ENCODE data around the gene PPP1R37. TPM values are rescaled to one million over a fixed set of nuclear protein-coding genes. Genes with fewer than 3 reads are reported as not detected.

Gene PPP1R37
- total and polyA plus RNA-seq, 4 donors, result 1.8 to 10.4 (median 9.3) TPM

DNA sequence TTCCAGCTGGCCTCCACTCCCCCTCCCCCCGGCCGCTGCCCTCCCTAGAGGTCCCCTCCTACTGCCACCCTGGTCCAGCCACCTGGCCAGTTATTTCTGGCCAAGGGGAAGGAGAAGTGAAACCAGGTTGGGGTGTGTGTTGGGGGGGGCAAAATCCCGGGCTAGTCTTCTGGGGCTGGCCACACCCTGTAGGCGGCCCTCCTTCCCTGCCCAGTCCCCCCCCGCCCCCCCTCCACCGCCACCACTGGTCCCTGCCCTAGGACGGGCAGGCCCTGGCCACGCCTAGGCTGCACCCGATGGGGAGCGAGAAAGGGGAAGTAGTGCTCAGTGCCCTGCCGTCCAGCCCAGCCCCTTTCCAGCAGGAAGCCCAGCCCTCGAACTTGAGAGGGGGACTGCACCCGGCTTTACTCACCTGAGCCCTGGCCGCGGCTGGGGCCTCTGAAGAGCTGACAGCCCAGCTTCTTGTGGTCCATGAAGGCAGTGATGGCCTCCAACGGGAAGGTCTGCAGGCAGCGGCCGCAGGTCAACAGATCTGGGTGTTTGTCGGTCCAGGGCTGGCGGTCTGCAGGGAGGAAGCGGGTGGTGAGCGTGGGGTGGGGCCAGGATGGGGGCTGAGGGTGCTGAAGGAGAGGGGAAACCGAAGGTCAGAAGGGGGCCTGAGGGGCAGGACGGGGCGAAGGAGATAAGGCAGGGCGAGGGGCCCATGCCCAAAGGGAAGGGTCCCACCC lies 17.5 kb upstream of the PPP1R37 start:
- Histone ChIP-seq H3K27ac (ENCODE audit: low read depth in 1 of 2, low read length in 2 of 2) (peak overlapping the region; percentile 46 to 49), H3K36me3 (ENCODE audit: control insufficient read depth in 4 of 4, insufficient read depth in 3 of 4, low read depth in 1 of 4, low read length in 3 of 4) (peaks cover 2 to 5% (median 2%) of the 10 kb centered on the region in 4 donors), H3K4me1 (ENCODE audit: control insufficient read depth in 4 of 4, insufficient read depth in 4 of 4, low read length in 3 of 4) (peaks cover 6 to 28% (median 16%) of the 10 kb centered on the region in 4 donors), H3K27me3 (ENCODE audit: control insufficient read depth in 4 of 4, insufficient read depth in 4 of 4, low read length in 3 of 4) (no peaks in the 10 kb centered on the region), H3K4me3 (ENCODE audit: low read depth in 1 of 3, low read length in 3 of 3) (peak overlapping the region in 2 of 3 donors; percentile 43 to 53), H3K9ac (ENCODE audit: low read depth in 1 of 2, low read length in 2 of 2) (no peak overlapping the region), H3K9me3 (ENCODE audit: control insufficient read depth in 4 of 4, low read length in 3 of 4) (no peaks in the 10 kb centered on the region)
- no peak for TF ChIP-seq MAX (IDR thresholded peaks at IDR 0.05)
- no peak for TF ChIP-seq TAF1 (conservative IDR thresholded peaks at IDR 0.05)
- TF ChIP-seq SP1 (IDR thresholded peaks at IDR 0.05), result no peak
- no peak for TF ChIP-seq ZBTB33 (IDR thresholded peaks at IDR 0.05)
- TF ChIP-seq, protein P1, sequence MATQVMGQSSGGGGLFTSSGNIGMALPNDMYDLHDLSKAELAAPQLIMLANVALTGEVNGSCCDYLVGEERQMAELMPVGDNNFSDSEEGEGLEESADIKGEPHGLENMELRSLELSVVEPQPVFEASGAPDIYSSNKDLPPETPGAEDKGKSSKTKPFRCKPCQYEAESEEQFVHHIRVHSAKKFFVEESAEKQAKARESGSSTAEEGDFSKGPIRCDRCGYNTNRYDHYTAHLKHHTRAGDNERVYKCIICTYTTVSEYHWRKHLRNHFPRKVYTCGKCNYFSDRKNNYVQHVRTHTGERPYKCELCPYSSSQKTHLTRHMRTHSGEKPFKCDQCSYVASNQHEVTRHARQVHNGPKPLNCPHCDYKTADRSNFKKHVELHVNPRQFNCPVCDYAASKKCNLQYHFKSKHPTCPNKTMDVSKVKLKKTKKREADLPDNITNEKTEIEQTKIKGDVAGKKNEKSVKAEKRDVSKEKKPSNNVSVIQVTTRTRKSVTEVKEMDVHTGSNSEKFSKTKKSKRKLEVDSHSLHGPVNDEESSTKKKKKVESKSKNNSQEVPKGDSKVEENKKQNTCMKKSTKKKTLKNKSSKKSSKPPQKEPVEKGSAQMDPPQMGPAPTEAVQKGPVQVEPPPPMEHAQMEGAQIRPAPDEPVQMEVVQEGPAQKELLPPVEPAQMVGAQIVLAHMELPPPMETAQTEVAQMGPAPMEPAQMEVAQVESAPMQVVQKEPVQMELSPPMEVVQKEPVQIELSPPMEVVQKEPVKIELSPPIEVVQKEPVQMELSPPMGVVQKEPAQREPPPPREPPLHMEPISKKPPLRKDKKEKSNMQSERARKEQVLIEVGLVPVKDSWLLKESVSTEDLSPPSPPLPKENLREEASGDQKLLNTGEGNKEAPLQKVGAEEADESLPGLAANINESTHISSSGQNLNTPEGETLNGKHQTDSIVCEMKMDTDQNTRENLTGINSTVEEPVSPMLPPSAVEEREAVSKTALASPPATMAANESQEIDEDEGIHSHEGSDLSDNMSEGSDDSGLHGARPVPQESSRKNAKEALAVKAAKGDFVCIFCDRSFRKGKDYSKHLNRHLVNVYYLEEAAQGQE (IDR thresholded peaks at IDR 0.05), result no peak
- no peak for TF ChIP-seq NR2F2 (IDR thresholded peaks at IDR 0.05)
- TF ChIP-seq YY1 (IDR thresholded peaks at IDR 0.05), result no peak
- TF ChIP-seq HNF4A (conservative IDR thresholded peaks at IDR 0.05), result no peak
- no peak for TF ChIP-seq GABPA (IDR thresholded peaks at IDR 0.05 in 1 of 2, conservative IDR thresholded peaks at IDR 0.05 in 1 of 2)
- TF ChIP-seq RXRA (IDR thresholded peaks at IDR 0.05), result no peak
- no peak for TF ChIP-seq ATF3 (IDR thresholded peaks at IDR 0.05)
- TF ChIP-seq HNF4G (IDR thresholded peaks at IDR 0.05), result no peak
- TF ChIP-seq JUND (IDR thresholded peaks at IDR 0.05), result no peak
- DNase-seq (ENCODE audit: low spot score), result peak; percentile 69
- 29% methylated on average over 25 of the region's 26 CpGs for WGBS

- WGBS, result 5% methylated on average over 81 of the region's 81 CpGs
- TF ChIP-seq RXRA (IDR thresholded peaks at IDR 0.05) (peak; percentile 31 to 45), YY1 (IDR thresholded peaks at IDR 0.05) (no peak)
Measured at GRCh38 chr19:45076029-45076850, 16.7 kb upstream of the PPP1R37 start, which contains the start of gene ZNF296. Gene ZNF296 (minus strand): TSS chr19:45076478. CDS start chr19:45076373, 105 bp downstream.

More at GRCh38 chr19:45076029-45076850, 16.7 kb upstream of the PPP1R37 start, which contains the start of gene ZNF296:
- H3K9me3 ChIP-seq (ENCODE audit: control insufficient read depth in 4 of 4, low read length in 3 of 4), result no peaks in the 10 kb centered on the region
- H3K4me1 ChIP-seq (ENCODE audit: control insufficient read depth in 4 of 4, insufficient read depth in 4 of 4, low read length in 3 of 4), result peaks cover 6 to 28% (median 19%) of the 10 kb centered on the region in 4 donors
- no peaks in the 10 kb centered on the region for H3K27me3 ChIP-seq (ENCODE audit: control insufficient read depth in 4 of 4, insufficient read depth in 4 of 4, low read length in 3 of 4)
- DNase-seq (ENCODE audit: low spot score), result peak; percentile 83
- peak within 1 kb of the TSS; percentile 46 to 49 for H3K27ac ChIP-seq (ENCODE audit: low read depth in 1 of 2, low read length in 2 of 2)
- no peak within 1 kb of the TSS for H3K9ac ChIP-seq (ENCODE audit: low read depth in 1 of 2, low read length in 2 of 2)
- H3K36me3 ChIP-seq (ENCODE audit: control insufficient read depth in 4 of 4, insufficient read depth in 3 of 4, low read depth in 1 of 4, low read length in 3 of 4), result peaks cover 0 to 3% (median under 1%) of the 10 kb centered on the region in 4 donors
- H3K4me3 ChIP-seq (ENCODE audit: low read depth in 1 of 3, low read length in 3 of 3), result peak within 1 kb of the TSS in 2 of 3 donors; percentile 43 to 53
